Body of pancreas (tissue), 4 donors: ENCODE measurements around the gene EPB41L3. TPM values are rescaled to one million over a fixed set of nuclear protein-coding genes. Genes with fewer than 3 reads are reported as not detected.

ENCODE experiments used
- ATAC-seq: fragments of 150-250 bp; one replicate; pipeline ENCODE4 v1.9.1; 2016
- DNase-seq, 4 donors: peaks; one replicate each; pipeline ENCODE4 v3.0.0-alpha.2; 2019
- H3K27ac ChIP-seq, 4 donors: fragments of 200-600 bp; sonication (generic); 1 replicate in 3 of 4; 2 replicates in 1 of 4; pipeline versions ENCODE4 v1.5.1 to v1.6.1; 2016 to 2019; ENCODE audit warnings: mild to moderate bottlenecking in 1 of 4, mixed read lengths in 1 of 4, moderate library complexity in 1 of 4
- H3K27me3 ChIP-seq, 2 donors: fragments of 200-600 bp; sonication (generic); one replicate each; pipeline ENCODE4 v1.6.0; 2016; ENCODE audit warnings: mild to moderate bottlenecking in 1 of 2
- H3K36me3 ChIP-seq, 2 donors: fragments of 200-600 bp; sonication (generic); replicated peaks in 1 of 2; 2 replicates each; pipeline ENCODE4 v1.5.1; 2016; ENCODE audit warnings: low read depth in 2 of 2; ENCODE audit not compliant: insufficient read depth in 1 of 2
- H3K4me1 ChIP-seq: fragments of 200-600 bp; sonication (generic); one replicate; pipeline ENCODE4 v1.6.0; 2016
- H3K4me3 ChIP-seq, 2 donors: fragments of 200-600 bp; sonication (generic); 1 replicate in 1 of 2; 2 replicates in 1 of 2; pipeline ENCODE4 v1.5.1; 2016 to 2019
- H3K9me3 ChIP-seq, 3 donors: fragments of 200-600 bp; sonication (generic); 1 replicate in 2 of 3; 2 replicates in 1 of 3; pipeline ENCODE4 v1.5.1; 2016
- POLR2A ChIP-seq, 3 donors: fragments of 450-650 bp; IDR thresholded peaks; one replicate each; pipeline ENCODE4 v1.6.1; 2016; ENCODE audit warnings: antibody characterized with exemption in 3 of 3, mild to moderate bottlenecking in 2 of 3
- WGBS, 2 donors: methylation state at CpG; one replicate each; pipeline ENCODE4 v1.1.5; 2017; 5-methylcytosine and 5-hydroxymethylcytosine counted together
- intact Hi-C: fragments of 100-400 bp; cut with DNase I; formaldehyde crosslinking; loops from one replicate; pipeline ENCODE4 v1.15.1; 2023
- total RNA-seq, 2 donors: library from RNA; depleted of rRNA; stranded (reverse); fragments of >200 nt; gene quantifications; one replicate each; pipeline ENCODE4 v1.1.0, GENCODE V29; 2016
- TF ChIP-seq, protein P1 (sequence below), 7 experiments: fragments of 450-650 bp in 4 of 7; fragments of 200-600 bp in 3 of 7; sonication (generic) in 3 of 7; IDR thresholded peaks; one replicate each; pipeline ENCODE4 v1.5.1; 2016 to 2019; ENCODE audit warnings: antibody characterized with exemption in 7 of 7

EPB41L3 gene
- total RNA-seq, 2 donors from 2014 or later, result 22.1 to 25.1 TPM

DNA sequence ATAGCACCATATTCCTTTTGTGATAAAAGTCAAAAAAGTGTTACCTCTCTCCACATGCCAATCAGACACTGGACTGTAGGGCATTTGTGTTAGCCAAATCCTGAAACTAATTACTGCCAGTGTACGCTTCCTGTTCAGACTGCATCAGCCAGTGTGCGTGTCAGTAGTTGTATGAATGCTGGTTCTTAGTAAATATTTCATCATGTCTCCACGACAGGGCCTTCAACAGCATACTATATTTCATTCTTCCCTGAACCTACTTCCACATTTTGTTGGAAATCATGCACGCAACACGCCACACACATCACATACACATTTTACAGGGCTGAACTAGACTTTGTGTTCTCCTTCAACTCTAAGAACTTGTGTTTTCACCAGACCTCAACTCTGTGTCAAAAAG, 77.5 kb downstream of the EPB41L3 start:
- Histone ChIP-seq H3K27ac (no peak overlapping the region), H3K36me3 (no peaks in the 10 kb centered on the region), H3K4me3 (no peak overlapping the region), H3K9me3 (no peaks in the 10 kb centered on the region), H3K4me1 (no peaks in the 10 kb centered on the region), H3K27me3 (no peaks in the 10 kb centered on the region)
- intact Hi-C loops, result no loop called here
- TF ChIP-seq, protein P1, sequence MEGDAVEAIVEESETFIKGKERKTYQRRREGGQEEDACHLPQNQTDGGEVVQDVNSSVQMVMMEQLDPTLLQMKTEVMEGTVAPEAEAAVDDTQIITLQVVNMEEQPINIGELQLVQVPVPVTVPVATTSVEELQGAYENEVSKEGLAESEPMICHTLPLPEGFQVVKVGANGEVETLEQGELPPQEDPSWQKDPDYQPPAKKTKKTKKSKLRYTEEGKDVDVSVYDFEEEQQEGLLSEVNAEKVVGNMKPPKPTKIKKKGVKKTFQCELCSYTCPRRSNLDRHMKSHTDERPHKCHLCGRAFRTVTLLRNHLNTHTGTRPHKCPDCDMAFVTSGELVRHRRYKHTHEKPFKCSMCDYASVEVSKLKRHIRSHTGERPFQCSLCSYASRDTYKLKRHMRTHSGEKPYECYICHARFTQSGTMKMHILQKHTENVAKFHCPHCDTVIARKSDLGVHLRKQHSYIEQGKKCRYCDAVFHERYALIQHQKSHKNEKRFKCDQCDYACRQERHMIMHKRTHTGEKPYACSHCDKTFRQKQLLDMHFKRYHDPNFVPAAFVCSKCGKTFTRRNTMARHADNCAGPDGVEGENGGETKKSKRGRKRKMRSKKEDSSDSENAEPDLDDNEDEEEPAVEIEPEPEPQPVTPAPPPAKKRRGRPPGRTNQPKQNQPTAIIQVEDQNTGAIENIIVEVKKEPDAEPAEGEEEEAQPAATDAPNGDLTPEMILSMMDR (IDR thresholded peaks at IDR 0.05), result no peak
- TF ChIP-seq POLR2A (IDR thresholded peaks at IDR 0.05), result peak in 1 of 3 donors; percentile 24
- DNase-seq, result peak in 1 of 4 donors; percentile 54
- no peak for ATAC-seq
- 58 to 71% methylated on average over 5 of the region's 5 CpGs for WGBS, 2 donors

DNA sequence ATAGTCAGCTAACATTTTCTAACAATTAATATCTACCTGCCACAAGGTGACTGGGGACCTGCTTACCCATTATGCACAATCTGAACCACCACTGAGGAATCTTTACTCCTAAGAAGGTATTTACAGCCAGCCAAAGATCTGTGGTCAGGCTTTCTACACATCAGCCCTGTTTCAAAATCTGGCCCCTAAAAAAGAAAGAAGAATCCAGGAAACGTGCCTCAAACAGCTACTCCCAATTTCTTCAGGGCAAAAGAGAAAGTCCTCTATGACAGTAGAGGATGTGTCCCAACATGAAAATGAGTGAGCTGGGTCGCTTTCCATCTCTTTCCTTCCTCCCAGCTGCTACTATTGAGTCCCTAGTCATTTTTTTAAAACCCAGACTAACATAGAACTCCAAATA, 79.5 kb downstream of the EPB41L3 start:
- Histone ChIP-seq H3K4me3 (no peak overlapping the region), H3K4me1 (no peaks in the 10 kb centered on the region), H3K27me3 (no peaks in the 10 kb centered on the region), H3K36me3 (no peaks in the 10 kb centered on the region), H3K9me3 (no peaks in the 10 kb centered on the region), H3K27ac (peak overlapping the region in 1 of 4 donors; percentile 41)
- ATAC-seq (no peak), DNase-seq (no peak)
- TF ChIP-seq POLR2A (IDR thresholded peaks at IDR 0.05), result no peak
- TF ChIP-seq, protein P1 (IDR thresholded peaks at IDR 0.05), result no peak
- 58 to 85% methylated on average over 2 of the region's 2 CpGs for WGBS, 2 donors
- intact Hi-C loops, result no loop called here

DNA sequence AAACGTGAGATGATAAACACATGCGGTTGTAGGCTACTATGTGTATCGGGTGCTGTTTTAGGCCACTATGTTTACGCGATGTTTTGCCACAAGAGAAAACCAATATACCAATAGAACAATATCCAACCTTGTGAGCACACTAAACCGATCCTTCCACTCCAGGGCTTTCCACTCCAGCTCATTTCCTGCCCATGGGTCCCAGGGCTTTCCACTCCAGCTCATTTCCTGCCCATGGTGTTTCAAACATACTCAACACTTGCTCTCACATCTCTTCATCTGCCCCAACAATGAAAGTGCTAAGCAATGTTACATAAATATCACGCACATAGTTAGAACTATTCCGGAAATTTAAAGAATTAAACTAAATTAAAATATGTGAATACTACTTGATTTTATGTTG, 80.0 kb downstream of the EPB41L3 start:
- Histone ChIP-seq H3K27ac (peak overlapping the region in 1 of 4 donors; percentile 41), H3K4me3 (no peak overlapping the region), H3K36me3 (no peaks in the 10 kb centered on the region), H3K27me3 (no peaks in the 10 kb centered on the region), H3K4me1 (no peaks in the 10 kb centered on the region), H3K9me3 (no peaks in the 10 kb centered on the region)
- WGBS, 2 donors, result 89 to 90% methylated on average over 8 of the region's 8 CpGs
- DNase-seq (no peak), ATAC-seq (no peak)
- intact Hi-C loops, result no loop called here
- TF ChIP-seq, protein P1 (IDR thresholded peaks at IDR 0.05), result no peak
- TF ChIP-seq POLR2A (IDR thresholded peaks at IDR 0.05), result no peak

DNA sequence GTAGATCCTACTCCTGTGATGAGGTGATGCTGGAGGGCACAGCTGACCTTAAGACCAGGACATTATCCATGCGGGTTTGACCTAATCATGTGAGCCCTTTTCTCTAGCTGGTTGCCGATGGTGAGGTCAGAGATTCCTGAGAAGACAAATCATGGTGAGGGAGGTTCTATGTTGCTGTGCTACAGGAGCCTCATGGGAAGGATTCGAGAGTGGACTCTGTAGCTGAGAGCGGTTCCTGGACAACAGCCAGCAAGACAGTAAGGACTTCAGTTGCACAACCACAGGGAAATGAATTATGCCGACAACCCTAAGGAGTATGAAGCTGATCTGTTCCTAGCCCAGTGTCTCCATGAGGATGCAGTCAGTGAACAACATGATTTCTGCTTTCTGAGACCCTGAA, 80.4 kb downstream of the EPB41L3 start:
- peak overlapping the region in 1 of 4 donors; percentile 27 for H3K27ac ChIP-seq
- H3K27me3 ChIP-seq, result no peaks in the 10 kb centered on the region
- WGBS, 2 donors, result 64 to 78% methylated on average over 5 of the region's 5 CpGs
- H3K4me1 ChIP-seq, result no peaks in the 10 kb centered on the region
- ATAC-seq (peak; percentile 66), DNase-seq (peak; percentile 24 to 81 (median 50))
- H3K9me3 ChIP-seq, result no peaks in the 10 kb centered on the region
- intact Hi-C loops, result no loop called here
- H3K4me3 ChIP-seq, result no peak overlapping the region
- TF ChIP-seq, protein P1 (IDR thresholded peaks at IDR 0.05), result no peak
- no peak for TF ChIP-seq POLR2A (IDR thresholded peaks at IDR 0.05)
- no peaks in the 10 kb centered on the region for H3K36me3 ChIP-seq

DNA sequence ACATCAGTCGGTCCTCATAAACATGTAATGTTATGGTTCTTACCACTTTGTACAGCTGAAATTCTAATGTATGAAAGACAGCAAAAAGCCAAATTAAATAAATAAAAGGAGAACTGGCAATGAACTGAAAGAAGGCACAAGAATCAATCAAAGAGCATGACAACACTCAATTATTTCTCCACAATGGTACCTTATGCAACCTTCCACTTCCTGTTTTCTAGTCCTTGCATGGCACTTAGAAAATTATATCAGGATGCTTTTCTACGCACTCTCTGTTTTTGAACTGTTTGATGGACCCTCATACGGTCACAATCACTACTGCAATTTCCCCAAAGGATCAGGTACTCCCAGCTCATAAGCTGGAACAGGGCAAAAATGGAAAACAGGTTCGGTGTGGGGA, 81.6 kb downstream of the EPB41L3 start:
- Histone ChIP-seq H3K27ac (no peak overlapping the region), H3K4me1 (no peaks in the 10 kb centered on the region), H3K4me3 (no peak overlapping the region), H3K27me3 (no peaks in the 10 kb centered on the region), H3K36me3 (no peaks in the 10 kb centered on the region), H3K9me3 (no peaks in the 10 kb centered on the region)
- no peak for ATAC-seq
- intact Hi-C loops, result no loop called here
- no peak for DNase-seq
- 81 to 90% methylated on average over 4 of the region's 4 CpGs for WGBS, 2 donors
- no peak for TF ChIP-seq POLR2A (IDR thresholded peaks at IDR 0.05)
- TF ChIP-seq, protein P1 (IDR thresholded peaks at IDR 0.05), result no peak
